EH (cell line): ENCODE results near the gene ITIH3.
A peak's percentile ranks its signal among the peaks of the same experiment; 100 is the strongest.
"Not testable (repeated sequence)": the region's sequence is repeated elsewhere in the genome, so short reads cannot be mapped to it uniquely, and the experiment has no call there.

Experiments used
- DNase-seq: peaks from one replicate; pipeline ENCODE4 v3.0.0-alpha.2; 2015; ENCODE audit warnings: low read depth

ITIH3 gene, protein sequence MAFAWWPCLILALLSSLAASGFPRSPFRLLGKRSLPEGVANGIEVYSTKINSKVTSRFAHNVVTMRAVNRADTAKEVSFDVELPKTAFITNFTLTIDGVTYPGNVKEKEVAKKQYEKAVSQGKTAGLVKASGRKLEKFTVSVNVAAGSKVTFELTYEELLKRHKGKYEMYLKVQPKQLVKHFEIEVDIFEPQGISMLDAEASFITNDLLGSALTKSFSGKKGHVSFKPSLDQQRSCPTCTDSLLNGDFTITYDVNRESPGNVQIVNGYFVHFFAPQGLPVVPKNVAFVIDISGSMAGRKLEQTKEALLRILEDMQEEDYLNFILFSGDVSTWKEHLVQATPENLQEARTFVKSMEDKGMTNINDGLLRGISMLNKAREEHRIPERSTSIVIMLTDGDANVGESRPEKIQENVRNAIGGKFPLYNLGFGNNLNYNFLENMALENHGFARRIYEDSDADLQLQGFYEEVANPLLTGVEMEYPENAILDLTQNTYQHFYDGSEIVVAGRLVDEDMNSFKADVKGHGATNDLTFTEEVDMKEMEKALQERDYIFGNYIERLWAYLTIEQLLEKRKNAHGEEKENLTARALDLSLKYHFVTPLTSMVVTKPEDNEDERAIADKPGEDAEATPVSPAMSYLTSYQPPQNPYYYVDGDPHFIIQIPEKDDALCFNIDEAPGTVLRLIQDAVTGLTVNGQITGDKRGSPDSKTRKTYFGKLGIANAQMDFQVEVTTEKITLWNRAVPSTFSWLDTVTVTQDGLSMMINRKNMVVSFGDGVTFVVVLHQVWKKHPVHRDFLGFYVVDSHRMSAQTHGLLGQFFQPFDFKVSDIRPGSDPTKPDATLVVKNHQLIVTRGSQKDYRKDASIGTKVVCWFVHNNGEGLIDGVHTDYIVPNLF

DNA sequence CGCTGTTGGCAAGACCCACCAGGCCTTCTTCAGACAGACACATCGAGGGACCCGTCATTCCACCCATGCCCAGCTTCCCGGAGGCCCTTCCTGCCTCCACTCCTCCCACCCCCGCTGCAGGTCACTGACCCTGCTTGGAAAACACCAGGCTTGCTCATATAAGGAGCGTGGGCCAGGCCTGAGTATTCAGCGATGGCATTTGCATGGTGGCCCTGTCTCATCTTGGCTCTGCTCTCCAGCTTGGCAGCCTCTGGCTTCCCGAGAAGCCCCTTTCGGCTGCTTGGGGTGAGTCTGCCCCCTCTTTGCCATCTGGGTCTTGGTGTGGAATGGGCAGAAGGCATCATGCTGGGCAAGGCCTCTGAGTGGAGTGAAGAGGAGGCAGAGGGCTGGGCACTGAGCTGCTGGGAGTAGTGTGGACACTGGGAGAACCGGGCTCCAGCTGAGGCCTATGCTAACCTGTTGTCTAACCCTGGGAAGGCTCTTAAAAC lies at the start of gene ITIH3:
ITIH3 (plus strand) TSS at position 185 of the 488 bp plus-strand sequence; CDS start at position 193, 8 bp downstream.
- peak; percentile 15 for DNase-seq

DNA sequence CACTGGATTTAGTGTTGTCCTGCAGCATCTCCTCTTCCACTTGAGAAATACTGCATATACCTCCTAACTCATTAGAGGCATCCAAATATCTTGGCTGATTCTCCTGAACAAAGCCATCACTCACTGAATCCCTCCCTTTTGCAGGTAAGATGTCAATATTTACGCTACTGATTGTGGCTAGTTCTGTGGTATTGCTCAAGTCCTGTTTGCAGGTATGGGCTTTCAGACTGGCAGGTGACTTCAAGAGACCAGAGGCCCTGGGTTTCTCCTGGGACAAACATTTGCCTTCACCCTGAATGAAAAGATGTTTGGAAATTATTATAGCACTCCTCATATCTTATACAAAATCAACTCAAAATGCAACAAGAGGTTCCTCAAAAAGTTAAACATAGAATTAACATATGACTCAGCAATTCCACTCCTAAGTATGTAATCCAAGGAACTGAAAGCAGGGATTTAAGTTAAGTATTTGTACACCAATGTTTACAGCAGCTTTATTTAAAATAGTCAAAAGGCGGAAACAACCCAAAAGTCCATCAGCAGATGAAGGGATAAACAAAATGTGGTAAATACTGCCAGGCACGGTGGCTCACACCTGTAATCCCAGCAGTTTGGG lies 42.4 kb upstream of the ITIH3 start:
- no peak for DNase-seq

DNA sequence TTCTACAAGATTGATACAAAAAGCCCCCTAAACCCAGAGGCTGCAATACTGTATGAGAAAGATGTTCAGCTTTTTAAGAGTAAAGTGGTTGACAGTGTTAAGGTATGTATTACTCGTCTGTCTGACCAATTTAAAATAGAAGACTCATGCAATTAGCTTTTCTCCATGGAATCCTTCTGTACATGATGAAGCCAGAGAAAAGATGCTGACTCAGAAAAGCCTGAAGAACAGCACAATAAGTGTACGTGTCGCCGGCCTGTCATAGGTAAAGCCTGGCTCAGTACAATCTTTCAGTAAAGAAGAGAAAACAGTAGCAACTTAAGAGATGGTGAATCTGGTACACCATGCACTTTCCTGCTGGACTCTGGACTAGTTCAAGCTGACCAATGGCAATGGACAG lies 40.2 kb upstream of the ITIH3 start:
- no peak for DNase-seq

DNA sequence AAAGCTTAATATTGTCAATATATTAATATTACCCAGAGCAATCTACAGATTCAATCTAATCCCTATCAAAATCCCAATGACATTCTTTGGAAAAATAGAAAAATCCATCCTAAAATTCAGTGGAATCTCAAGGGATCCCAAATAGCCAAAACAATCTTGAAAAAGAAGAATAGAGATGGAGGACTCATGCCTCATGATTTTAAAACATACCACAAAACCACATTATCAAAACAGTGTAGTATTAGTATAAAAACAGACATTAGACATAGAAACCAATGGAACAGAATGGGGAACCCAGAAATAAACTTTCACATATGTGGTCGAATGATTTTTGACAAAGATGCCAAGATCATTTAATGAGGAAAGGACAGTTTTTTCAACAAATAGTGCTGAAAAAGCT lies 38.5 kb upstream of the ITIH3 start:
- peak; percentile 10 for DNase-seq

DNA sequence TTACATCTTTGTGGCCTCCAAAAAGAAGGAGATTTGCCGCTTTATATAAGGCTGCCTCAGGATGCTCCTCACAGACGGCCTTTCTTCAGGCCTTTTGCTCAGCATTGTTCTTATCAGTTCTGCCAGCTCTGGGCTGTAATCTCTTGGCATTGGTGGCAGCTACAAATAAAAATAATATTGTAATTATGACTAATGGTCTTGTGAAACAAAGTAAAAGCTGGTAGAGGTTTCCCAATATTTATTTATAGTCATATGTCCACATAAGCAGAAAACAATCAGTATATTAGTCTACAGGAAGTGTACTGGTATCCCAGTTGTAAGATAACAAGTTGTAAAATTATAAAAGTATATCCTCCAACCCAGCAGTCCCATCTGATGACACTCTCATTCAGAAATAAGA lies 31.1 kb upstream of the ITIH3 start:
- DNase-seq: no peak

DNA sequence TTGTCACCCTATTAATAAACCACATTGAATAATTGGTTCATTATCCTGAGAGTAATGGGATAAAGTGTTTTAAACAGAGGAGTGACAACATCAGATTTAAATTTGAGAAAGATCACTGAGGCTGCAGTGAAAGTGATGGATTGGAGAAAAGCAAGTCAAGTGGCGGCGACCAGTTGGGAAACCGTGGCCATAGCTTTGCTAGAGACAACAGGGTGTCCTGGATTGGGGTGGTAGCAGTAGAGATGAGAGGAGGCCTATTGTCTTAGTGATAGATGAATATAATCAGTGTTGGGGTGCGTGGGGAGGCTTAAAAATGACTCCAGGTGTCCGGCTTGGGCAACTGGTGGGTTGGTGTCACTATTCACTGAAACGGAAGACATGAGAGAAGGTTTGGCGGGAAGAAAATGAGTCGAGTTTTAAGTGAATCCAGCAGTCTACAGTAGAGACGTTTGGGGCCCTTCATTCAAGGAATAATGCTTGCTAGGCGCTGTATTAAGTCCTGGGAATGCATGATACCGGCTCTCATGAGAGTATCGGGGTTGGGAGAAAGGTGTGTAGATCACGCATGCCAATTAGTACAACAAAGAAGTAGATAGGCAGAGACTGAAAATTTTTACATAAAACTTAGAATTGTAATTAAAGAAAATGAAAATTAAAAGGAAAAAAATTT lies 24.7 kb upstream of the ITIH3 start:
- DNase-seq: peak; percentile 7

DNA sequence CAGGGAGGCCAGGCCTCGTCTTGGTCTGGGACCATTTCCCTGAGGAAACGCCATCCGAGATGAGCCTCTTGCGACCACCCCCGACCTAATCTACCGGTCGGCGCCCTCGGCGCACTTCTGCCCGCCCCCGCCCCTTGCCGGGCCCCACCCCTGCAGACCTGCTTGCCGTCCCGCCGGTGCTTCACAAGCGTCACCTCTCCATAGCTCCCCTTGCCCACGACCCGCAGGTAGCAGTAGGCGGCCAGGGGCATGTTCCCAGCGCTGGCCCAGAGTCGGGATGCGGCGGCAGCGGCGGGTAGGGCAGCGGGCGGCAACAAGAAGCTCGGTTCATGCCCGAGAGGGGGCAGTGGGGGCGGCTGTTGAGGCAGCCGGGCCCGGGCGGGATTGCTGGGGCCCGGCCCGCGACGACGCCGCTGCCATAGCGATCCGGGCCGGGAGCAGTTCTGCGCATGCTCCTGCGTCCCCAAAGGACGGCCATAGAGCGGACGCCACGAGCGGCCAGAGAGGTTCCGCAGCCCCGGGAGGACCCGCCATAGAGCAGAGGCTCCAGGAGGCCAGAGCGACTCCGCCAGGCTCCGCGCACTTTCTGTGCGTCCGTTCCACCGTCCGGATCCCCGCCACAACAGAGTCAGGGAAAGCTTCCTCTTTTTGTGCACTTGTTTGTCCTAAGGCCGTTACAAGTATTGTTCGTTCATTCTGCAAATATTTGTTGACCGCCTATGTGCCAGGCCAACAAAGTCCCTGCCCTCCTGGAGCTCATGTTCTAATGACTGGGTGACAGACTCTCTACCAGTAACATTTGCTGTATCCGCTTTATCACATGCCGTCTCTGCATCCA lies 23.9 kb upstream of the ITIH3 start, which contains the start of gene NEK4:
NEK4 (minus strand) TSS at position 445 of the 838 bp plus-strand sequence; CDS start at position 251, 194 bp downstream.
- DNase-seq: peak; percentile 92

DNA sequence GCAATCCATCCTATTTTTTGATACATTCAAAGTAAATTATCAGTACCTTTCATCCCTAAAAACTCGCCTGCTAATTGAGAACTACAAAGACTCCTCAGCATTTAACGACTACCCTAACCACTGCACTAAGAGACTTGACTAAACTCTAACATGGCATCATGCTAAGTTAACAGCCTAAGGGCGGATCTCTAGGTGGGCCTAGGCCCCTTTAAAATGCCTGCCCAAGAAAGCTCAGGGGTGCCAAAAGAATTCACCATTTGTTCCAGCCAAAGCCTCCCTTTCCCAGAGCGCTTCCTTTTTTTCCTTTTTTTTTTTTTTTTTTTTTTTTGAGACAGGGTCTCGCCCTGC lies 23.3 kb upstream of the ITIH3 start:
- DNase-seq: no peak

DNA sequence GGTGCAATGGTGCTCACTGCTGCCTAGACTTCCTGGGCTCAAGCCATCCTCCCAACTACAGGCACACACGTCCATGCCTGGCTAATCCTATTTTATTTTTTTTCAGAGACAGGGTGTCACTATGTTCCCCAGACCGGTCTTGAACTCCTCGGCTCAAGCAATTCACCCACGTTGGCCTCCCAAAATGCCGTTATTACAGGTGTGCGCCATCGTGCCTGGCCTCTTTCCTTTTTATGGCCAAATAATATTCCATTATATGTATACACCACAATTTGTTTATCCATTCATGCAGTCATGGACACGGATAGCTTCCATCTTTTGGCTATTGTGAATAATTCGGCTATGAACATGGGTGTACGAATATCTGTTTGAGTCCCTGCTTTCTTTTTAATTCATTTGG lies 22.9 kb upstream of the ITIH3 start:
- DNase-seq: no peak

DNA sequence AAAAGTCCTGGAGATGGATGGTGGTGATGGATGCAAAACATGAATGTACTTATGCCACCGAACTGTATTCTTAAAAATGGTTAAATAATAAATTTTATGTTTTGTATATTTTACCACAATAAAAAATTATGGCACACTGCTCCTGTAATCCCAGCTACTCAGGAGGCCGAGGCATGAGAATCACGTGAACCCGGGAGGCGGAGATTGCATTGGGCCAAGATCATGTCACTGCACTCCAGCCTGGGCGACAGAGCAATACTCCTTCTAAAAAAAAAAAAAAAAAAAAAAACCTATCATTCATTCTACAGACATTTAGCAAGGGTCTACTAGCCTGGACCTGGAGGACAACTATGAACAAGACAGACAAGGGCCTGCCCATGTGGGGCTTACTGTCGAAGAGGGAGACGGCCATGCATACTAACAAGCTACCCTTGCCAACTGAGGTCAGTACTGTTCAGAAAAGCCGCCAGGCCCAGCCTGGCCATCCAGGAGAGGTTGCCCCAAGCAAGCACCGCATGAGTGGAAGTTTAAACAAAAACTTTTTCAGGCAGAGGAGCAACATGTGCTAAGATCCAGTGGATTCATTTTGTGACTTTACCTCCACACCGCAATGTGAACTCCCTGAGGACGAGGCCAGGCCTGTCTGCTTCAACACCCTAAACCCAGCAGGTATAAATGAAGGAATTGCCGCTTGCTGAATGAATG lies 21.1 kb upstream of the ITIH3 start:
- DNase-seq: no peak

DNA sequence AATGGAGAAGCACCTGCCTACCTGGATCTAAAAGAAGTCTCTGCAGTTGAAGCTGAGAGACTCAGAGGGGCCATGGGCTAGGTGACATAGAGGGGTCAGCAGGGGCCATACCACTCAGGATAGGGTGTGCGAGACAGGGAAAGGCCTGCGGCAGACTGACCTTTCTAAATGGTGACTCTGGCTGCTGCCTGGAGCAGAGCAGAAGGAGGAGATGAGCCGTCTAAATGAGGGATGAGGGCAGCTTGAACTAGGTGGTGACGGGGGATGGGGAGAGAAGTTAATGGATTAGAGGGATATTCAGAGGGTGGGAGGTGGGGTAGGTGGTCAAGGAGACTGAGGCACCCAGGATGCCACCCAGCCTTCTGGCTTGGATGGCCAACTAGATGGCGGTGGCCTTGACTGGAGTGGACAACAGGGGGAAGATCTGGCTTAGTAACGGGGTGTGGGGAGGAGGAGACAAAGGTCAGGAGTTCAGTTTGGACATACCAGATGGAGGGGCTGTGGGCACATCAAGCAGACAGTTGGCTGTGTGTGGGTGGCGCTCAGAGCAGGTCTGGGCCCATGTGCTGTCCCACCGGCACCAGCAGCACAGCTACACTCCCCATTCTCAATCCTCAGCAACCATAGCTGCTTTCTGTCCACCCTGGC lies 20.4 kb upstream of the ITIH3 start:
- no peak for DNase-seq

DNA sequence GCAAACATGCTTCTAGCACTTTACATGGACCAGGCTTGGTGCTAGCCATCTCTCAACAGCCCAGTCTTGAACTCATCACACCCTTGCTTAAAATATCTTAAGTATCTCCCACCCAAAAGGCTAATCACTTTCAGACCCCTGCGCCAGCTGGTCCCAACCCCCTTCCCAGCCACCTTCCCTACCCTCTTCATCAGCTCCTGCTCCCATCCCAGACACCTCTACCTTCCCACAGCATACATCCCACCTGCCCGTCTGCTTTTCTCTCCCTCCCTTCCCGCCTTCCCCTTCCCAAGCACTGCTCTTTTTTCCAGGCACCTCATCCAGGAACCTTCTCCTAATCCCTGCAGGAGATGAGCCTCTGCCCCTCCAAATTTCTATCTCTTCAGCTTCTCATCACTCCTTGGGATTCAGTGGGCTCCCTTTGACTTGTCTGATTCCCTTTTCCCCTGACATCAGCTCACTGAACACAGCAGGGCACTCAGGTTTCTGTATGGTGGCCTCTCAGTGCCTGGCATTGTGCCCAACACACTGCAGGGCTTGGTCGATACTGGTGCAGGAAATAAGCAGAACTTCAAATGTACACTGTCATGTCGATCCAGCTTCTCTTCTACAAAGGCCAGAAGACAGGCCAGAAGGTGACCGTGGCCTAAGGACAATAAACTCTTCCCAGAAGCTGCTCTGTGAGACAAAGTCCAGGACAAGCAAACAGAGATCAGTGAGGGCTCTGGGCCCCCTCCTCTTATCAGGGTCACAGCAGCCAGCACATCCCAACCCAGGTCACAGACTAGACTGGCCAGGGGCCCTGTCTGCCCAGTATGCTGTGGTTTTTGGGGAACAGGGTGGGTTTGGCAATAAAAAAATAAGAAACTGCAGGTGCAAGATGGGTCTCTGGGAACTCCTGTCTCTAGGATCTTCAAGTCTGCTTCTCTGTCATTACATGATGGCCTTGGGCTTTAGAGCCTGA lies 19.4 kb upstream of the ITIH3 start:
- peak; percentile 7 for DNase-seq

DNA sequence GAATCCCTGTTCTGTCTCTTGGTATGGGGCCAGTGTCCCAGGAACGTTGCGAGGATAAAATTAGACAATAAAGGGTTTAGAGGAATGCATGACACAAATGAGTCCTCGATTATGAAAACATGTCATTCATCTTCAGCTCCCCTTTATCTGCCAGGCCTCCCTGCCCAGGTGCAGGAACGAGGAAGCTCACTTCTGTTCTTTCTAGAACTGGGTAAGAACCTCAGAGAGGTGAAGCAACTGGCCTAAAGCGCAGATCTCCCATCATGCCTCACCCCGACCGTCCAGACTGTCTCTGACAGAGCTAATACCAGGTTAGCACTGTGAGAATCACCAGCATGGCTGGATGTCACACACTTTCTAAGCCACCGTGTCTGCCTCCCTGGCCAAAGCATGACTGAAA lies 18.7 kb upstream of the ITIH3 start:
- DNase-seq: no peak

DNA sequence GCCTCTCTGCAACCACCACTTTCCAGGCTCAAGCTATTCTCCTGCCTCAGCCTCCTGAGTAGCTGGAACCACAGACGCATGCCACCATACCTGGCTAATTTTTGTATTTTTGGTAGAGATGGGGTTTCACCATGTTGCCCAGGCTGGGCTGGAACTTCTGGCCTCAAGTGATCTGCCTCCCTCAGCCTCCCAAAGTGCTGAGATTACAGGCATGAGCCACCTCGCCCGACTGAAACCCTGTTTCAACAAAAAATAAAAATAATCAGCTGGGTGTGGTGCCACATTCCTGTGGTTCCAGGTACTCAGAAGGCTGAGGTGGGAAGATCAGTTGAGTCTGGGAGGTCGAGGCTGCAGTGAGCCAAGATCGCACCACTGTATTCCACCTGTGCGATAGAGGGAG lies 18.1 kb upstream of the ITIH3 start:
- not testable (repeated sequence) for DNase-seq

DNA sequence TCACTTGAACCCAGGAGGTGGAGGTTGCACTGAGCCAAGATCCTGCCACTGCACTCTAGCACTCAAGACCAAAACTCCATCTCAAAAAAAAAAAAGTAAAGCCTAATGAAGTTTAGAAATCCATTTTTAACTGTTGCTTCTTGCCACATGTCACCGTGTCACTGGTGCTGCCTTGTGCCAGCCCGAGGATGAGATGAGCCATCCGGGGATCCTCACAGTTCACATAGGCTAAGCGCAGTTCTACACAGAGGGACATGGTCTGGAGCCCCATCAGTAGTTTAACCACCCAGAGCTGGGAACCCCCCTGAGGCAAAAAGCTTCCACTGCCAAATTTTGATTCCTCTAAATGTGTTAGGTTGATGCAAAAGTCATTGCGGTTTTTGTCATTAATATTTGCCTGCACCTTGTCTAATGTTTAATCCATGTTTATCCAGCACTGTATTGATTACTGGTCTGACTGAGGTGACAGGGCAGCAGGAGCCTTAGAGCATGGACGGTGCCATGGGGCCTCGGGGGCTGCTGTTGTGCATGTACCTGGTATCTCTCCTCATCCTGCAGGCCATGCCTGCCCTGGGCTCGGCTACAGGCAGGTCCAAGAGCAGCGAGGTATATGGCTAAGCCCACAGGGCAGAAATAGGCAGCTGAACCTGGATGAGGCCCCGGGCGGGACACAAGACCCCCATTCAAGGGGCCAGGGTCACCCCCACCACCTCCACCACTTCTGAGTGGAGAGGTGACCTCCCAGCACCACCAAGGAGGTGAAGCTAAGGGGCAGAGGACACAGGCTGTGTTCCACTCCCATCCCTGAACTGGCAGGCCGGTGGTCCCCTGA lies 17.3 kb upstream of the ITIH3 start, which contains the start of gene ITIH1:
ITIH1 (plus strand) TSS at position 473 of the 832 bp plus-strand sequence; CDS start at position 490, 17 bp downstream.
- no peak for DNase-seq

DNA sequence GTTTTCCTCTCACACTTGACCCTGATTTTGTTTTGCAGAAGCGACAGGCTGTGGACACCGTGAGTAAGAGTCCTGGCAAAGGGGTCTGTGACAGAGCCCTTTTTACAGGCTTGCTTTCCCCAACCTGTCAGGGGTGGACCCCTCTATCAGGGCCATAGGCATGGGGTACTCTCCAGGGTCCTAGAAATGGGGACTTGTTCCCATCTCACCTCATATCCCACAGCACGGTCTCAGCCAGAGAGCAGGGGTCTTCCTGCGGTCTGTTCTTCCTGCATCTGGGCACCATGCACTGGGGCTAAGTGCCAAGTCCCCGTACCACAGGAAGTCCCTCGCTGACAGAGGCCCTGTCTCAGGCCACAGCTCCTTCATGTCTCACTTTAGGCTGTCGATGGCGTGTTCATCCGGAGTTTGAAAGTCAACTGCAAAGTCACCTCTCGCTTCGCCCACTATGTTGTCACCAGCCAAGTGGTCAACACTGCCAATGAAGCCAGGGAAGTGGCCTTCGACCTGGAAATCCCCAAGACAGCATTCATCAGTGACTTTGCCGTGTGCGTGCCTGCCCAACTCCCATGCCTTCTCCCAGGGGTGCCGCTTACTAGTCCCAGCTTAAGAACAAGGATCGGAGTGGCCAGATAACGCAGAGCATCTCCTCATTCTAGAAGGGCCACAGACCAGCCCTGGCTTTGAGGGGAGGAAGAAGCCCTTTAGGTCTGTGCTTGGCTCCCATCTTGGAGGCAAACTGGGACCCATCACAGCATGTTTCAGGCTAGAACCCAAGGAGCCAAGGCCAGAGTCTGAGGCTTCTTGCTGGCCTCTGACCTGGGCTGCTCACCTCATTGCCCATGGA lies 16.4 kb upstream of the ITIH3 start:
- DNase-seq: no peak
